PC-3 (cell line): ENCODE data around the gene KCNH3.

Source experiments
- CTCF ChIP-seq: fragments of 300-600 bp; sonication (generic); conservative IDR thresholded peaks from 2 replicates; pipeline ENCODE4 v1.5.1; 2017; ENCODE audit warnings: antibody characterized with exemption, low read depth, mild to moderate bottlenecking, low read length
- EZH2phosphoT487 ChIP-seq: fragments of 300-600 bp; sonication (generic); IDR thresholded peaks from 2 replicates; pipeline ENCODE4 v1.6.1; 2018; ENCODE audit warnings: mild to moderate bottlenecking, antibody characterized with exemption, low read length, borderline replicate concordance

GRCh38 chr12:49491823-49492222 lies 47.0 kb upstream of the KCNH3 start:
- TF ChIP-seq CTCF = no peak
- no peak for TF ChIP-seq EZH2phosphoT487
